NCI-H774 (cell line): ENCODE data around the gene KCNMA1.

ENCODE experiments used
- DNase-seq: peaks from one replicate; lab custom pipeline; 2025; lab: John Stamatoyannopoulos, UW

KCNMA1 gene

DNA sequence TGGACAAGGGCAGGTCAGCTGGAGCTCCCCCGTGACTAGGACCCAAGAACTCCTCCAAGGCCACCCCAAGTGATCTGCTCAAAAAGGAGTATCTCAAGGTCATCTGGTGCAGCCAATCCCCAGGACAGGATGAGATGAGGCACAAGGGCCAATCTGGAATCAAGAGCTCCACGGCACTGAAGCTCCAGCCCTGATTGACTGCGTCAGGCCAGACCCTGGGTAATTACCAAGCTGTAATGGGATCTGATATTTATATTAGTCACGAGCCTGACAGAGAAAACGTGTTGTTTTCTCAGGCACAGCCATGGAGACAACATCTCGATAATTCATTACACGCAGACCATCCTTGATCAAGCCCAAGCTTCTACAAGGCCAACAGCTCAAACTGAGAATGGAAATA, 4.2 kb downstream of the KCNMA1 start:
- peak; percentile 25 for DNase-seq

DNA sequence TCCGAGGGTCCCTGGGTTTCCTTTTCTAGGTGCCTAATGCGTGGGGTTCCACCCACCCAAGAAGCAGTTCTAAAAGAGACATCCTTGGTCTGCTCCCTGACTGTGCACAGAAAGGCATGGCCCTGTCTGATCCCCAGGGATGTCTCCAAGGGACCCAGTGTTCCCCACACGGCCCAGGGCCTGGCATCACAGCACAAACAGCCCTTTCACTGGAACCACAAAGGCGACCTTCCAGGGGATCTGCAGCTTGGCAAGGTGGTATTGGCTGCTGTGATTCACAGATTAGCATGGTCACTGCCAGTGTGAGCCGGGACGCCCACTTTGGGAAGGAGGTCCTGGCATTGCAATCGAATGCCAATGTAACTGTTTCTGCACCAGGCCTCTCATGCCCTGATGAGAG, 6.4 kb downstream of the KCNMA1 start:
- DNase-seq = no peak

DNA sequence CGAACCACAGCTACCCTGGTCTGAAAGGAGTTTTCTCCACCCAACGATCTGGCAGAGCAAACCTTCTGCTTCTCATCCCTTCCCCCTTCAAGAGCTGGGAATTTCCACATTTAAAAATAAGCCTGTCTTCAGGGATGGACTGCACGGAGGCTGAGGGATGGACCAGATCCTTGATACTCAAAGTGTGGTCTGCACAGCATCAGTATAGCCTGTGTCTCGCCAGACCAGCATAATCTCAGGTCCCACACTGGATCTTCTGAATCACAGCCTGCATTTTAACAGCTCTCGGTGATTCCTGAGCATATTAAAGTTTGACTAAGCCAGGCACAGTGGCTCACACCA, 7.1 kb downstream of the KCNMA1 start:
- DNase-seq = no peak

DNA sequence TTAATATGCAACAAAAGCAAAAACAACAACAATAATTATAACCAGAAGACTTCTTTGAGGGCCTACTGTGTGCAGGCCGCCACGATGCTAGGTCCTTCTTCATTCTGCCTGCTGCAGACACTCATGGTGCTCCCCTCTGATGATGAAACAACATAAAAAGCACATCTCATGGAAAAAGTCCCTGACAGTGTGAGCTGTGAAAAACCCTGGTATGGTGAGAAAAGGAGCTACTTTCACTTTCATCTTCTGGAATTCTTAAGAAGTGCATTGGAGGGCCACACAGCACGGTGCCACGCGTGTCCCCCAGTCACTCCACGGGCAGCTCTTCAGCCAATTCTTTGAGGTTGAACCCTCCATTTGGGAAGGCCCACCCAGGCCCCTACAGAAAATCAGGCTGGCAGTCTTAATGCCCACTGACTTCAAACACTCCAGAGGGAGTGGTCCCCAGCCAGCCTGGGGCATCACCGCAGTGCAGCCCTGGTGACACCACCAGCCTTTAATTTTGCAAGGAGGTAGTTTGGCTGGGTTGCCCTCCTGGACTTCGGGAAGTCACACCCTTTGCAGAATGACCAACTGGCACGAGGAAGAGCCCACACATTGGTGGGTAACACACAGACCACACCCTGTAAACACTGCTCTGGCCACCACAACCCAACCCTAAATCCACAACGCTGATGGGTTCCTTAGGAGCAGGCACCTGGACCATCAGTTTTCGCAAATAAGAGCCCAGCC, 7.7 kb downstream of the KCNMA1 start:
- no peak for DNase-seq

DNA sequence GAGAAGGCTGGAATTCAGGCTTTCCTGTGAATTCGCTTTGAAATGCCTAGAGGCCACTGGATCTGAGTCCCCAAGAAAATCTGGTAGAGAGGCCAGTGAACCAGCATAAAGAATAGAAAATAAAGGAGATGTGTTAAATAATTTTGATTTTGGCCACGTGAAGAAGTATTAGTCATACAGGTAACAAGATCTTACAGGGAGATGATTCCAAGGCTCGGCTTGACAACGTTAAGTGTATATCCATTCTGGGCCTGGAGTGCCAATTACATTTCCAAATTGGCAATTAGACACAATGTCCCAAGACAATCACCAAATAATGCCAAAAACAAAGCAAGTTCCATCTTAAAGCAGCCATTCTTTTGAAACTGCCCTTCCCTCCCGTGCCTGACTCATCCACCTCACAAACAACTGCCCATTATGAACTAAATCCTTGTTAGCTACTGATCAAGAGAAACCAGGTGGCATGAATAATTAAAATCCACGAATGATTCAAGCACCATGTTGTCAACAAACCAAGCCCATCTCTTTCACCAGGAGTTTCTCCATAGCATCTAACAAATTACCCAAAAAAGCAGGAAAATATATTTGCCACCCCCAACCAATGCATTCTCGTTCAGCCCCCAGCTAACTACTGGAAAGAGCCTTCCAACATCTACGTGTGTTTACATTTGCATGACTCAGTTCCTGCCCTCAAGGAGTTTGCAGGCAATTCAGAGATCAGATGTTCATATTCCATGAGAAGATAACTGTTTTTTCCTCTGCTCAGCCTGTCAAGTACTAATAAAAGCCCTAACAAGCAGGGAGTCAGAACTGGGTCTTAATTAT, 8.5 kb downstream of the KCNMA1 start:
- no peak for DNase-seq

DNA sequence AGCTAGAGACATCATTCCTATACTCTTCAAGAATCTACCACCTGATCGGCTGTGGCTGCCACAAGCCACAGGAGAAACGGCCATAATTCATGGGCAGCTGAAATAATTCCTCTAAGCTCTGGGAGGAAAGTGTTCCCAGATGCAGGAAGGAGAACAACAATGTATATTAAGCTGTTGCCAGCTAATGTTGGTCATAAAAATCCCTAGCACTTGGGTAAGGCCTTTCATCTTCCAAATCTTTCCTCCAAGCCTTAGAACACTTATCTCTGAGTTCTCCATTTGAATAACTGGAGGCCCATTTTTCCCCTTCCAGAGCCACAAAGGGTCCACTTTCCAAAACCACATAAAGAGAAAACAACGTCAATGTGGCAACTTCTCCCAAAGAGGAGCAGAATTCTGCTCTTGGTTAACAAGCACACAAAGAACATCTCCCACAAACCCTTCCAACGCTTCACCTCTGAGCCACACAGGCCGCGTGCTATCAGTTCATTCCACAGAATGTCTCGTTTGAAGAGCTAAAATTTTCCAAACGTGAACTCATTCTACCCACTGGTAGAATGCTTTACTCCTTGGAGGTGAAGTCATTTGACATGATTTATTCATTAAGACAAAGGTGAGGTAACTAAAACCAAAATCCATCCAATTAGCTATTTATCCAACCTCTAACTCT, 11.2 kb downstream of the KCNMA1 start:
- no peak for DNase-seq

DNA sequence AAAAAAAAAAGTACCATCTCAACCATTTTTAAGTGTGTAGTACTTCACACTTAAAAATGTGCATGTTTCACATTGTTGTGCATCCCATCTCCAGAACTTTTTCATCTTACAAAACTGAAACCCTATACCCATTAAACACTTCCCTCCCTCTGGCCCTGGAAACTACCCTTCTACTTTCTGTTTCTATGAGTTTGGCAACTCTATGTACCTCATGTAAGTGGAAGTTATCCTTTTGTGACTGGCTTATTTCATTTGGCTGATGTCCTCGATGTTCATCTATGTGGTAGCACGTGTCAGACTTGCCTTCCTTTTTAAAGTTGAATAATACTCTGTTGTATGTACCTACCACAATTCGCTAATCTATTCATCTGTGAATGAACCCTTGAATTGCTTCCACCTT, 12.2 kb downstream of the KCNMA1 start:
- DNase-seq = no peak

DNA sequence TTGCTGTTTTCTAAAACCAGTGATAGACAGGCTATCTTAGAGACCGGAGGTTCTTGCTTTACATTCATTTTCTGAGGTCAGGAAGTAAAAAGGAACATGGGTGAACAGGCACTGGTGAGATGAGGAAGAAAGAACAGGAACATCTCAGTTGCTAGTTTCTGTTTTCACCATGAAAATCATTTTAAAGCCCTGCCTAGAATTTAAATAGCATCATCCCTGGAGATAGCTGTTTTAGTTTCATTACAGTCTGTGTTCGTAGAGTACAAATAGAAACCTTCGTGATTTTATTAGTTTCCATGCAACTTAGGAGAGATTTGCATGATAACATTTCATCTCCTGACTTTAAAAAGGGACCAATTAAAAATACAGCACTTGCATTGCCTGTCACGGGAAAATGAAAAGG, 14.7 kb downstream of the KCNMA1 start:
- DNase-seq = no peak

DNA sequence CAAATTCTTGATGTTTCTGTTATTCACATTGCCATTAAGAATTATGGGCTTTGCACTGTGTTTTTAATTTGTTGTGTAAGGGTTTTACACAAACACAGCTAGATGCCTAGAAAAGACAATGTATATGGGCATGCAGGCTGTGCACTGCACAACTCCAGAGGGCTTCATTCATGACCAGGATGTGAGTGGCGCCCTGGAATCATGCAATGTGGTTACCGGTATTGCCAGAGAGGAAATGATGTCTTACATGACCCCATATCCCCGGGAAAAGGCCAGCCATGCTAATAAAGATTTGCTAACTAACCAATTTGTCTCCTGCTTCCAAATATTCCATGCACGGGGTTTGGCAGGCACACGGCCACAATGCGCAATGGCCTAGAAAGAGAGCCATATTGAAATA, 16.9 kb downstream of the KCNMA1 start:
- DNase-seq = no peak

DNA sequence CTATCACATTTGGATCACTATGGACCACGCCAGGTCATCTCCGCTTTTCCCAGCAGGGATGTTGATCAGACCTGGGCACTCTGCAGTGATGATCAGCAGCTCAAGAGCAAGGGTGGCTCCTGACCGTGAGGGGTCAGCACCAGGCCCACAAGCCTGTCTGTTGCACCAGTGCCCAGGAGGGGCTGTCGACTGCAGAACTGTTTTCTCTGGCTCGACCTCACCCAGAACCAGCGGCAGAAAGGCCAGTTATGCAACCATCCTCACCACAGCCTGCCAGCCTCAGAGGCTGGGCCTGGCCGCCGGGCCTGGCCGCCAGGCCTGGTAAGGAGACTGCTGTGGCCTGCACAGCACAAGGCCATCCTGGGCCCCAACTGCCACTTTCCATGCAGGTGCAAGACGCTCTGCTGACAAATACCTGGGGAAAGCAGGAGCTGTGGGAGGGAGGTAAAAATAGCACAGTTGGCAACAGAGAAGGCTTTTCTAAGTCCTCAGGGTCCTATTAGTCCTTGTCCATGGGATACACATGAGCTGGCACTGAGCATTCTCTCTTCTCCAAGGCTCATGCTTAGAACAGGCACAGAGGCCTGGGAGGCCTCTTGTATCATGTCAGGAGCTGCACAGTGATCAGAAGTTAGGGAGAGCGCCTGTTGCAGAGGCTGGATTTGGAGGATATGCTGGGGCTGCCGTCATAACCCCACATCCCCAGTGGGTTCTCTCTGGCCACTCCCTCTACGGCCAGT, 17.5 kb downstream of the KCNMA1 start:
- DNase-seq = no peak

DNA sequence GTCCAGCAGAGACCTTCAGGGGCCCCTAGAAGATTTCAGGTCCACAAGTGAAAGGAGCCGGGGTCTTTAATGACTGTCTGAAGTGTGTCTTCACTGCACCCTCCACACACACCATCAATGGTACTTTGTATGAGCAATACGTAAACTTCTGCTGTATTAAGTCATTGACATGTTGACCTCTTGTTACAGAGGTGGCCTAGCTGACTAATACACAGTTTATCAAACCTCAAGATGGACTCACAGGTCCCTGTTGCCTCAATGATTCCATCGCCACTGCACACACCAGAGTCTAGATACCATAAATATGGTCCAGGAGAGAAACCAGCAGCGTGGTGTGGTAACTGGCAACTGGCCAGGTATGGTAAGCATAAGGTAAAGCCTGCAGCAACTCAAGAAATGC, 19.5 kb downstream of the KCNMA1 start:
- no peak for DNase-seq

DNA sequence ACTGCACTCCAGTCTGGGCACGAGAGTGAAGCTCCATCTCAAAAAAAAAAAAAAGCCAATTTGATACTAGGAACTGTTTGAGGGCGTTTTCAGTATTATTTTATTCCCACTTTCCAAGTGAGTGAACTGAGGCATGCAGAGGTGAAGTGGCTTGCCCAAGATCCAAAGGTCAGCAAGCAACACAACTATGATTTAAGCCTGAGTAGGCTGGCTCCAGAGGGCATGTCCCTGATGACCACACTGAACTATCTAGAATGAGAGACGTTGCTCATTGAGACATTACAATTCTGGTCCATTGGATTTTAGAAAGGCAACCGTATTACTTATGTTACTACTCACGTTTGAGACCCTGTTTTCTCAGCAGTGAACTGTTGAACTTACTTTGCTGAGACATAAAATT, 20.8 kb downstream of the KCNMA1 start:
- no peak for DNase-seq

DNA sequence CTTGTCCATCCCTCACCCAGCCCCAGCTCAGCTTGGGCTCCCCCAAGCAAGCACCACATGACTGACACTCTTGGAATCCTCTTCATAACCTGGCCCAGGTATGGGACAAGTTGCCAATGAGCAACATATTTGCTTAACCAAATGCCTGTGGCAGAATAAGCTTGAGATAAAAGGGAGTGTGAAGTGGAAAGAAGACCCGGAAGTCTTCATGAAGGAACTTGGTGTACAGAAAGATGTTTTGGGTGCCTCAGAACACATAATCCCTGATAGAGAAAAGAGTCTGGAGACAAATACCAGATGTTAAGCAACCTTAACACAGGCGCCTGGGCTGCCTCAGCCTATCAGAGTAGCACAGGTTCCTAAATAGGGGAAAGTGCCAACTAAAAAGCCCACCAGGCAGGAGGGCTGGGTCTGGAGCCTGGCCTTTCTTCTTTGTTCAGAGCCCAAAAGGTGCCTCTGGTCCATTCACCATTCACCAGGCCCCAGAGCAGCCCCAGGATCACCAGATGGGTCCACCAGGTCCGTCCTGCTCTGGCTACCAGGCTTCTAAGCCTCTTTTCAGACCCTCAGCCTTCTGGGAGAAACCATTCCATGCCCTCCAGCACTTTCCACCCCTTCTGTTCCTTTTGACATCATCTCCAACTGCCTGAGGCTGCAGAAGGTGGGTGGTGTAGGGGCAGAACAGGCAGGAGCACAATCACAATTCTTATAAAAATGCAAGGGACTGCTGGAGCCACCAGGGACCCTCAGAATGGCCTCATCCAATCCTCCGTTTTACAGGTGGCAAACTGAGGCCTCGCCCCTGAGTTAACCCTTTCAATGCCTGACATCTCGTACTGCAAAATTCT, 22.6 kb downstream of the KCNMA1 start:
- DNase-seq = no peak

DNA sequence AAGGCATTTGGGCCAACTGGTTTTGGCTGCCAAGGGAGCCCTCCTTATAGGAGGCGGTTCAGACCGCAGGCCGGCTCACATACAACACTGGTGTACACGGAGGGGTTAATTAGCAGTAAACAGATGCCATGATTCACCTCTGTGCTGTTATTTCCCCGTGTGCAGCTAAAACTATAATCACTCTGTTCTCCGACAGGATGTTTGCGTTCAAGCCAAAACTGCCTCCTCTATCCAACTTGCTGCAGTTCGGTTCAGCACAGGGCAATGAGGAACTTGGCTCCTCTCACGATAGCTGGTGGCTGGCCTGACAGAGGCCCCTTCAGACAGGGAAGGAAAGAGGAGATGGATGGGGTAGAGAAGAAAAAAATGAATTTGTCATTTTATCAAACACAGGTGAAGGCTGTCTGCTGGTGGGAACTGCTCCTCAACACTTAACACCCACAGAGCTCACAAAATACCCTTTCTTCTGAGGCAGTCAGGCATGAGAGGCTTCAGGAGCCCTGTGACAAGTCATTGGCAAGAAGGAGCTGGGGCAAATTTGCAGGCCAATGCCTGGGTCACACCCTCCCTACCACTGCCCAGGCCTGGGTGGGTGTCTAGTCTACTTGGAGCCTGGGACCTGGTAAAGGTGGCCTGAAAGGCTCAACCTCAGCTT, 24.0 kb downstream of the KCNMA1 start:
- no peak for DNase-seq

DNA sequence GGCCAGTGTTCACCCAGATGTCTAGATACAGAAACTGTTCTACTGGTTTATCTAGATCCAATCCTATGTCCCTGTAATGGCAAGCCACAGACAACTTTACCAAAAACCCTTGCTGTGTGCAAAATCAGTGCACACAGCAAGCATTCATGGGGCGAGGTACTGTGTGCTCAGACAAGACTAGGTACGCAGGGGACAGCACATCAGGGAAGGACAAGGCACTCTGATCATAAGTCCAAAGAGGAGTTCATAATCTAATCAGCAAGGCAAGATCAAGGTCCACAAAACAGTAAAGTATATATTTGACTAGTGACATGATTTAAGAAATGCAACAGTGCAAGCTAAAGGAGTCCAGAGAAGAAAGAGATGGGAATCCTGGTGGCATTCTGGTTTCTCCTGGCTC, 25.9 kb downstream of the KCNMA1 start:
- no peak for DNase-seq

DNA sequence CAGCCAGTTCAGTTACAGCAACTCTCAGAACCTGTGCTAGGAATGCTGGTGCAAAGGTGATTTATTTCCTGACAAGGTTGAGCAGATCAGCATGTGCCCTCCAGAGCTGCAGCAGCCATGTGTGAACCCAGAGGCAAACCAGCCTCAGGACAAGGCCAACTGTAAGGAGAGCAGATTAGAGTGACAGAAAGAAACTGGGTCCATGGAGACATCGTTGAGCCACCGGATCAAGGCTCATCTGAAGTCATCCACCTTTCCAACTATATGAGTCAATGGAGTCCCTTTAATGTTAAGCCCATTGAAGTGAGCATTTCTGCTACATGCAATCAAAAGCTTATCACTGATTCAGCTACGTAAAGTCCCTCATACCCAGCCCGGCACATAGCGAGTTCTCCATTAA, 26.4 kb downstream of the KCNMA1 start:
- no peak for DNase-seq

DNA sequence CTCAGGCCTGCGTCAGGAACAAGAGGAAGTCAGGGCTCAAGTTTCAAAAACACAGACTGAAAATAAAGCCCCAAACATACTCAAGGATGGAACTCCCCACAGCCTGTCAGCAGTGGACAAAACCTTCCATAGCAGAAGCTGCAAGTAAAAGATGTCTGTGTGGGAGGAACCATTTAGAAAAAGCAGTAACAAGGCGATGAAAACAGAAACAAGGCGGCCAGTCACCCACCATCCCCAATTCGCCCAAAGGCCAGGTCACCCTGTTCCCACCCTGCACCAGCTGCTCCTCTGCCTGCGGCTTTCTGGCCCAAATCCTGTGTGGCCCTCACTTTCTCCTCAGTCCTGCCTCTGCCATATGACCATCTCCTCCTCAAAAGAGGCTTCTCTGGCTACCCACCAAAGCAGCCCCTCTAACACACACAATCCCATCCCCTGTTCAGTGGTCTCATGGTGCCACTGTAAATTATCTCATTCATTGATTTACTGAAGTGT, 27.8 kb downstream of the KCNMA1 start:
- no peak for DNase-seq

DNA sequence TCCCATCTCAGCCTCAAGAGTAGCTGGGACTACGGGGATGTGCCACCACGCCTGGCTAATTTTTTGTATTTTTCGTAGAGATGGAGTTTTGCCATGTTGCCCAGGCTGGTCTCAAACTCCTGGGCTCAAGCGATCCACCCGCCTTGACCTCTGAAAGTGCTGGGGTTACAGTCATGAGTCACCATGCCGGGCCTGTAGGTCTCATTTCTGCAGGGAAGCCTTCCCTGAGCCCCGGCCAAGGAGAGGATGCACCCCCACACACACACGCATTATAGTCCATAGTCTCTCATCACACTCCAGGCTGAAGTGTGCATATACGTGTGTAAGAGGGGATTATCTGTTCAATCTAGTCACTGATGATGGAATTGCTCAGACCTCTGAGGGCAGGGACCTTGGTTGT, 29.3 kb downstream of the KCNMA1 start:
- no peak for DNase-seq

DNA sequence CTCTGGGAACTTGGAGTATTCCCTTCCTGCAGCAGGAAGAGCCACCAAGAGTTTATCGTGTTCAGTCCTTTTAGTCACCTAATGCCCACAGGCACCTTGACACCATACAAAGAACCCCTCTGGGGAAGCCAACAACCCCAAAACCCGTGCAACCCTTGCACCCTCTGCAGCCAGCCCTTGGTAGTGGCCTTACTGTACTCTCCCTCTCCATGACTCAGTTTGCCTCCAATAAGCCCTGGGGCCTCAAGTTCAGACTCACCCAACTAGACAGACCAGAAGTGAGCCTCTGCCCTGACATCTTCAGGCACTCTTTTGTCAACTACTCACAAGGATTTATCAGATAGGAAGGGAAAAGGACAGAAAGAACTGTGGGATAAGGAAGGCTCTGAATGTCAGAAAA, 30.9 kb downstream of the KCNMA1 start:
- no peak for DNase-seq

DNA sequence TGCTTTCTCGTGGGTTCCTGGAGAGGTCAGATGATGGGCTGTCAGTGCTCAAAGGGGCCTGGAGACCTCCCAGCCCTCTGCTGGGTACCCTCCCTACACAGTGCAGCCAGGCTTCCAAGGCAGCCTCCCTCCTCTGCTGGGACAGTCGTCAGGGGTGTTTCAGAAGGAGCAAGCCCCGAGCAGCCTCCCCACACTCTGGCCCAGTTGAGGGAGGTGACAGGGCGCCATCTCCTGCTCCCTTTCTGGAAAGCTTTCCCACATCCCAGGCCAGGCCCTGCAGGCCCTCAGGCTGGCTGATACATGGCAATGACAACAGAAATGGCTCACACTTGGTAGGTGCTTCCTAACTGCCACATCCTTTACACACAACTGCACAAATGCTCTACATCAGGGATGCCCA, 32.1 kb downstream of the KCNMA1 start:
- DNase-seq = no peak

DNA sequence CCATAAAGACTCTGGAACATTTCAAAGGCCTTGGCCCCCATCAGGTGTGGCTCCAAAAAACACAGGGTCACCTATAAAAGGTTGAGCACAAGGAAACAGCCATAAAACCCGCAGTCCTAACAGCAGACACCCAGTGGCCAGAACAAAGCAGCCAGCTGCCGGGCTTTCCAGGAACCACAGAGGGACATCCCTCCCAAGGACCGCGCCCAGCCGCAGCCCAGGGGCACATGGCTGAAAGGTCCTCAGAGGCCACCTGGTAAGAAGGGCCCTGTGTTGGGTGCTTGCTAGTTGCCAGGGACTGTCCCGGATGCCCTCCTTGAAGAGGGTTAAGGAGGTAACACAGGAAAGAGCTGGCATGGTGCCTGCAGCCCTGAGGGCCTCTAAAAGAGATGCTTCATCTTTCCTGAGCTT, 32.7 kb downstream of the KCNMA1 start:
- no peak for DNase-seq
